Sciatic nerve (tissue), 2 donors: ENCODE results near the gene AGPAT2. TPM values are rescaled to one million over a fixed set of nuclear protein-coding genes. Genes with fewer than 3 reads are reported as not detected.
"Not testable (repeated sequence)": the region's sequence is repeated elsewhere in the genome, so short reads cannot be mapped to it uniquely, and the experiment has no call there.

ENCODE experiments used
- ATAC-seq: fragments of 200-7000 bp; cut with Tn5 transposase; one replicate; pipeline ENCODE4 v1.9.1; 2020; ENCODE audit warnings: mild to moderate bottlenecking, moderate library complexity
- DNase-seq: peaks from one replicate; pipeline ENCODE4 v3.0.0-alpha.2; 2020; ENCODE audit warnings: low spot score
- intact Hi-C: fragments of 100-400 bp; cut with DNase I; formaldehyde crosslinking; loops from one replicate; pipeline ENCODE4 v1.14.2; 2022
- total RNA-seq: library from RNA; stranded (reverse); fragmentation: NEBNext Ultra II Directional; extraction: Animal tissue kit (Norgen Biotek cat#: 25700); gene quantifications from one replicate; pipeline ENCODE4 v1.2.1, GENCODE V29; 2021
- donor health status: DM: no; HTN: no; CAD: no.
- donor health status: DM: no; HTN: no; CAD: no.

AGPAT2 gene
- total RNA-seq, 1 donor from 2014 or later, result 33.9 TPM

DNA sequence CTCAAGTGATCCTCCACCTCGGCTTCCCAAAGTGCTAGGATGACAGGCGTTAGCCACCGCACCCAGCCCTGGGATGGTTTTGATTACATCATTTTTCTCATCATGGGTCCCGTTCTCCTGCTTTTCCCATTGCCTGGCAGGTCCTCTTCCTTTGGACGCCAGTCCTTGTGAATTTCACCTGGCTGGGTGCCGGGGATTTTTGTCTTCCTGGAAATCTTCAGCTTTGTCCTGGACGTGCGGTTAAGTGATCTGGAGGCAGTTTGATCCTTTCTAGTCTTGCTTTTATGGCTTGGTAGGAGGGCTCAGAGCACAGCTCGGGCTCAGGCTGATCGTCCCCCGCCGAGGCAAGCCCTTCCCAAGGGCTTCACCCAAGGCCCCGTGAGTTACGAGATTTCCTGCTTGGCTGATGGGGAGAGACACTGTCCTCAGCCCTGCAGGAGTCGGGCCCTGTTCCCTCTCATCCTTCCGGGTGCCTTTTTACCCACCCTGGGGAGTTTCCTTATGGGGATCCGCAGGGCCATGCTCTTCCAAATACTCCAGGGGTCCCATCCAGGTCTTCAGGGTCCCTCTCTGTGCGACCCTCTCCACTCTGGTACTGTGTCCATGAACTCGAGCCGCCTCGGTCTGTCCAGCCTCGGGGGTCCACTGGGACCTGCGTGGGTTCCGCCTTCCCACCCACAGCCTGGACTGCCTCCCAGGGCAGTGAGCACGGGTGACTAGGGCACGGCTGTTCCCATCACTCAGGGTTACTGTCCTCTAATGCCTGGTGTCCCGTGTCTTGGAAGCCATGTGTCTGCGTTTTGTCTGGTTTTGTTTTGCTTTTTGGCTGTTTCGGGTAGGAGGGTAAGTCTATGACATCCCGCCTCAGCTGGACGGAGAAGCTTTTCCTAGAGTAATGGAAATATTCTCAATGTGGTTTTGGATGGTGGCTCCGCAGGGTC lies 46.8 kb downstream of the AGPAT2 start:
- ATAC-seq, result peak; percentile 47
- intact Hi-C loops, result no loop called here
- no peak for DNase-seq

- DNase-seq, result no peak
- intact Hi-C loops, result no loop called here
- ATAC-seq, result no peak
Observed at GRCh38 chr9:136634904-136635303, 52.4 kb downstream of the AGPAT2 start.

DNA sequence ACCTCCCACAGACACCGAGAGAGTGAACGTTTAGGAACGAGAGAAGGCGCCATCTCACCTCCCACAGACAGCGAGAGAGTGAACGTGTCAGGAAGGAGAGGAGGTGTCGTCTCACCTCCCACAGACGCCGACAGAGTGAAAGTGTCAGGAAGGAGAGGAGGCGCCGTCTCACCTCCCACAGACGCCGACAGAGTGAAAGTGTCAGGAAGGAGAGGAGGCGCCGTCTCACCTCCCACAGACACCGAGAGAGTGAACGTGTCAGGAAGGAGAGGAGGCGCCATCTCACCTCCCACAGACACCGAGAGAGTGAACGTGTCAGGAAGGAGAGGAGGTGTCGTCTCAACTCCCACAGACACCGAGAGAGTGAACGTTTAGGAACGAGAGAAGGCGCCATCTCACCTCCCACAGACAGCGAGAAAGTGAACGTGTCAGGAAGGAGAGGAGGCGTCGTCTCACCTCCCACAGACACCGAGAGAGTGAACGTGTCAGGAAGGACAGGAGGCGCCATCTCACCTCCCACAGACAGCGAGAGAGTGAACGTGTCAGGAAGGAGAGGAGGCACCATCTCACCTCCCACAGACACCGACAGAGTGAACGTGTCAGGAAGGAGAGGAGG lies 54.7 kb downstream of the AGPAT2 start:
- ATAC-seq, intact Hi-C loops, DNase-seq: not testable (repeated sequence)

GRCh38 chr9:136632072-136632471 lies 55.2 kb downstream of the AGPAT2 start:
- ATAC-seq, DNase-seq, intact Hi-C loops: not testable (repeated sequence)

DNA sequence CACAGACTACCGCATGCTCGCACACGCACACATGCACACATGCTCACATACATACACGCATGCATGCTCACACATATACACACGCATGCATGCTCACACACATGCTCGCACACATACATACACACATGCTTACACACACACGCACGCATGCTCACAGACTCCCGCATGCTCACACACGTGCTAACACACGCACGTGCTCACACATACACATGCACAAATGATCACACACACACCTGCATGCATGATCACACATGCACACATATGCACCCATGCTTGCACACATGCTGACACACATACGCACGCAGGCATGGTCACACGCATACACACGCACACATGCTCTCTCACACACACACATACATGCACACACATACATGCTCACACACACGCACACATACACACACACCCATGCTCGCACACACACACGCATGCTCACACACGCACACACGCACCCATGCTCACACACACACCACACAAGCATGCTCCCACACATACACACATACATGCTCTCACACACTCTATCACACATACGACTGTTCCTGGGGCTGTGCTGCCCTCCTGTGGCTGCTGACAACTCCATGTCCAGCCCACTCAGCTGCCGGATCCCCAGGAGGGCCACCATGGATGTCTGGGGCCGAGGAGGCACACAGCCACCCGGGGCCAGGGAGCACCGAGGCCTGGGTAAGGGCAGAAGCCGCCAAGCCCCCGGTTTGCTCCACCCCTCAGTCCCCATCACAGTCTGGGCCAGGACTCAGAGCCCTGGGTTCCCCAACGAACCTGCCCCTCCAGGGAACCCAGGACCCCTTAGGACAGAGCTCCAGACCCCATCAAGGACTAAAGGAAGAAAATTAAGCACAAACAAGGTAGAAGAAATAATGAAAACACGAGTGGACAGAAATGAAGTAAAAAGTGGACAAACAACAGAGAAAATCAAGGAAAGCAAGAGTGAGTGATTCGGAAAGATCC lies 55.9 kb downstream of the AGPAT2 start:
- intact Hi-C loops, result no loop called here
- DNase-seq, result peak; percentile 91

GRCh38 chr9:136630662-136630992 lies 56.6 kb downstream of the AGPAT2 start:
- ATAC-seq (no peak), DNase-seq (no peak)
- intact Hi-C loops, result no loop called here

More for the DNA sequence above, 55.9 kb downstream of the AGPAT2 start:
- ATAC-seq, result peak; percentile 92

- peak; percentile 74 for DNase-seq
- intact Hi-C loops, result loop anchor here (5.0 kb wide), 1 partner anchor 88 kb away; no protein-coding TSS in a partner anchor
- peak; percentile 64 for ATAC-seq
Observed at GRCh38 chr9:136629879-136630661, 57.2 kb downstream of the AGPAT2 start.

DNA sequence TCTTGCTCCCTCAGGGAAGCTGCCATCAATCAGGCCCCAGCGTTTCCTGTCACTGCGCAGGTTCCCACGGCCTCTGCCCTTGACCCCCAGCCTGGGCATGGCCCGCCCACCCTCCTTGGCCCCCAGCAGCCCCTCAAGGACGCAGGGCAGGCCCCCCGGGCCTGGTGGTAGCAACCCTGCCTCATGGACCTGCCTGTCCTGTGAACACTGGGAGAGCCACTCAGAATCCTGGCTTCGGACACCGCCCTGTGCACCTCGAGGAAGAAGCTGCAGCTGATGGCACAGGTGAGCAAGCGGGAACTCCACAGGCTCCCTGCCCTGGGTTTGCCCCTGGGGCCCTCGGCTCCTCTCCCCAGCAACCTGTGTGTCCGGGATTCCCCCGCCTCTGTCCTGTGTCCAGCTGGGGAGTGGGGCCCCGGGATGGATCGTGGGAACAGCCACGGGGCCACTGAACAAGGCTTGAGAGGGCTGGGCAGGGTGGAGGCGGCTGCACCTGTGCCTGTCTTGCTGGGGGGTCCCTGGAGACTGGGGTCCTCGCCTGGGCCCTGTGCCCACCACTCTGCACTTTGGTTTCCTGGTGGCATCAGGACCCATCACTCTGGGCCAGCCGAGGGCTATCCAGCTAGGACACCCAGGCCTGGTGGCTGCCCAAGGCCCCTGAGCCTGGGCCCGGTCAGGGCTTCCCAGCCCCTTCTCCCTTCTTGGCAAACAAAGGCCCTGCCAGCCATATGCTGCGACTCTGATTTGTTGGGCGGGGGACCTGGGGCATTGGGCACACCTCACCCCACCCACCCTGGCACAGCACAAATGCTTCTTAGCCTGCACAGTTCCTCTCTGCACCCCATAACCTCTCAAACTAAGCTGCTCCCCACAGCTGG lies 58.0 kb downstream of the AGPAT2 start:
- intact Hi-C loops, result loop anchor here (5.0 kb wide), 1 partner anchor 87 kb away; no protein-coding TSS in a partner anchor
- ATAC-seq (no peak), DNase-seq (peak; percentile 55)

- DNase-seq, result no peak
- intact Hi-C loops, result loop anchor here (5.0 kb wide), 1 partner anchor 86 kb away; no protein-coding TSS in a partner anchor
- no peak for ATAC-seq
Observed at GRCh38 chr9:136628268-136628667, 59.0 kb downstream of the AGPAT2 start.

GRCh38 chr9:136627703-136628102 lies 59.6 kb downstream of the AGPAT2 start:
- ATAC-seq, result no peak
- no peak for DNase-seq
- intact Hi-C loops, result loop anchor here (2.0 to 5.0 kb wide), 2 partner anchors 85 to 141 kb away; no protein-coding TSS in a partner anchor

GRCh38 chr9:136626740-136627642 lies 60.3 kb downstream of the AGPAT2 start:
- DNase-seq (no peak), ATAC-seq (no peak)
- intact Hi-C loops, result loop anchor here (2.0 to 5.0 kb wide), 2 partner anchors 85 to 140 kb away; no protein-coding TSS in a partner anchor

DNA sequence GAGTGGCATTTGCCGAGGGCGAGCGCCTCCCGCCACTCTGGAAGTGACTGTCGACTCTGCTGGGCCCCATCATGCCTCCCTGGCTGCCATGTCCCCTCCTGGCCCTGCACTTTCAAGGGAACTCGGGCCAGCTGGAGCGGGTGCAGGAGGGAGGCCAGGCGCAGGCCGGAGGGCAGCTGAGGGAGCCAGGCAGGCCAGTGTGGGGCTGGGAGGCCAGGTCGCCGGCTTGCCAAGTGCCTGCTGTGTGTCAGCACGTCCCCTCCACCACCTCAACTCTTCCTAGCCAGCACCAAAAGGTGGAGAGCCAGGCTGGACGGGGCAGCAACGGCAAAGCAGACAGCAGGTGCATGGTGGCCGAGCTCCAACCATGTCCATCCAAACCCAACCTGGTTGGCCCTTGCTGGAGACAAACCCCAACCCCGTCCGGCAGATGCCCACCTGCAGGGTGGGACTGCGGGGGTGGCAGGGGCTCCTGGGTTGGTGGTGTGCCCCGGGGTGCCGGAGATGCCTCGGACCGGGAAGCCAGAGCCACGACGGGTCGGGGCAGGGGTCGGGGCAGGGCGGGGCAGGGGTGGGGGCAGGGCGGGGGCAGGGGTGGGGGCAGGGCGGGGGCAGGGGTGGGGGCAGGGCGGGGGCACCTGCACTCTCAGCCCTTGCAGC lies 61.1 kb downstream of the AGPAT2 start:
- no peak for DNase-seq
- intact Hi-C loops, result loop anchor here (2.0 to 5.0 kb wide), 2 partner anchors 84 to 139 kb away; no protein-coding TSS in a partner anchor
- ATAC-seq, result no peak

DNA sequence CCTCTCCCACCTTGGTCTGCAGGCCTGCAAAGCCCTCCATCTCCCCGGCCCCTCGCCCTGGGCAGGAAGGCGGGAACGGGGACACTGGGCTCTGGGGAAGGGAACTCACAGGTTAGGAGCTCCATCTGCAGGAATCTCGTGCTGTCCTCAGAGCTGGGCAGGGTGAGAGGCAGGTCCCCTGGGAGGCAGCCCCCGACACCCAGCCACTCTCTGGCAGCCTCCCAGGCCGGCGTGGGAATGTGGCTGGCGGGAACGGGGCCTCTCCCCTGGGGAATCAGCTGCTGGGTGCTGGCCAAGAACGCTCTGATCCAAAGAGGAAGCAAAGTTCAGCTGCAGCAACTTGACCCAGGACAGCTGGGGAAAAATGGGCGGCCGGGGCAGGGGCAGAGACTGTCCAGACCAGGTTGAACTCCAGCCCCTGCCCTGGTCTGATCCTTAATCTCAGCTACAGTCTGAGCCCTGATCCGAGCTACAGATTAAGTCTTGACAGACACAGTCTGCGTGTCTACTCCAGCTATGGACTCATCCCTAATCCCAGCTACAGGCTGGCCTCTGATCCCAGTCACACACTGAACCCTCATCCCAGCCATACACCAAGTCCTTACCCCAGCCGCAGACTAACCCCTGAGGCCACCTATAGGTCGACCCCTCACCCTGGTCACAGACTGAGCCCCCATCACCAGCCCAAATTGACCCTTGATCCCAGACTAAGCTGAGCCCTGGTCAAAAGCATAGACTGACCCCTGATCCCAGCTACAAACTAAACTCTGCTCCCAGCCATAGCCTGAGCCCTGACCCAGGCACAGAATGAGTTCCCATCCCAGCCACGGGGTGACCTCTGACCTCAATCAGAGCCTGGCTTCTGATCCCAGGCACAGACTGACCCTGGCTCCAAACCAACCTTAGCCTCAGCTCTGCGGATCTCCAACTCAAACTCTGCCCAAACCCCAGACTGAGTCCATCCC lies 61.9 kb downstream of the AGPAT2 start:
- peak; percentile 77 for ATAC-seq
- peak; percentile 90 for DNase-seq
- intact Hi-C loops, result loop anchor here (2.0 to 5.0 kb wide), 2 partner anchors 83 to 139 kb away; no protein-coding TSS in a partner anchor

- no peak for ATAC-seq
- intact Hi-C loops, result no loop called here
- DNase-seq, result no peak
Observed at GRCh38 chr9:136624184-136624951, 62.9 kb downstream of the AGPAT2 start.
